Neural progenitor cell (in vitro differentiated cells): ENCODE results near the gene ALG6.

ENCODE experiments used
- EZH2 ChIP-seq: fragments of 200-600 bp; sonication (generic); IDR thresholded peaks from 2 replicates; pipeline ENCODE4 v1.6.1; 2017; ENCODE audit warnings: antibody characterized with exemption, mild to moderate bottlenecking, moderate library complexity
- EZH2phosphoT487 ChIP-seq: fragments of 200-600 bp; sonication (generic); IDR thresholded peaks from 2 replicates; pipeline ENCODE4 v1.6.1; 2017; ENCODE audit warnings: antibody characterized with exemption
- TF ChIP-seq, protein P1 (sequence below): fragments of 200-600 bp; sonication (generic); IDR thresholded peaks from 2 replicates; pipeline ENCODE4 v1.5.1; 2017; ENCODE audit warnings: antibody characterized with exemption, mild to moderate bottlenecking

DNA sequence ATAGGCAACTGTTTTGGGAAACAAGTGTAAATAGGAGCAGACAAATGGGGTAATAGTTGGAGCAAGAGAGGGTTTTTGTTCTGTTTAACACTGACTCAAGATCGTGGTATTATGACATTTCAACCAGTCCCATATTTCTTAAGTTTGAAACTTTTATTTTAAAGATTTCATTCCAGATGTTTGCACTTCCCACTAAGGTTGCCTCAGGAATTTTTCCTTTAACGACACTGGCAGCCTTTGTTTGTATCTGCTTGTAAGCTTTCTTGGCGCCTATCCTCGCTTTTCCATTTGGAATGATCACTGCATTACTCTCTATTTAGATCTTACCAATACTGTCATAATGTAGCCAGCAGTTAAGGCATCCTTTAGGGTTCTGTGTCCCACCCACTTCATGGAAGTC is 67.7 kb downstream of the ALG6 start:
- no peak for TF ChIP-seq EZH2phosphoT487
- TF ChIP-seq, protein P1, sequence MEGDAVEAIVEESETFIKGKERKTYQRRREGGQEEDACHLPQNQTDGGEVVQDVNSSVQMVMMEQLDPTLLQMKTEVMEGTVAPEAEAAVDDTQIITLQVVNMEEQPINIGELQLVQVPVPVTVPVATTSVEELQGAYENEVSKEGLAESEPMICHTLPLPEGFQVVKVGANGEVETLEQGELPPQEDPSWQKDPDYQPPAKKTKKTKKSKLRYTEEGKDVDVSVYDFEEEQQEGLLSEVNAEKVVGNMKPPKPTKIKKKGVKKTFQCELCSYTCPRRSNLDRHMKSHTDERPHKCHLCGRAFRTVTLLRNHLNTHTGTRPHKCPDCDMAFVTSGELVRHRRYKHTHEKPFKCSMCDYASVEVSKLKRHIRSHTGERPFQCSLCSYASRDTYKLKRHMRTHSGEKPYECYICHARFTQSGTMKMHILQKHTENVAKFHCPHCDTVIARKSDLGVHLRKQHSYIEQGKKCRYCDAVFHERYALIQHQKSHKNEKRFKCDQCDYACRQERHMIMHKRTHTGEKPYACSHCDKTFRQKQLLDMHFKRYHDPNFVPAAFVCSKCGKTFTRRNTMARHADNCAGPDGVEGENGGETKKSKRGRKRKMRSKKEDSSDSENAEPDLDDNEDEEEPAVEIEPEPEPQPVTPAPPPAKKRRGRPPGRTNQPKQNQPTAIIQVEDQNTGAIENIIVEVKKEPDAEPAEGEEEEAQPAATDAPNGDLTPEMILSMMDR, result no peak
- no peak for TF ChIP-seq EZH2
